Brain microvascular endothelial cell (primary cell): Measurements from ENCODE around the gene COLQ.

ENCODE experiments used
- DNase-seq: peaks from one replicate; pipeline ENCODE4 v3.0.0-alpha.2; 2020
- H3K27ac ChIP-seq: fragments of 250-450 bp; sonication (Bioruptor Pico); 2 replicates; pipeline ENCODE4 v1.5.1; 2020; ENCODE audit warnings: mild to moderate bottlenecking, moderate library complexity
- H3K27me3 ChIP-seq: fragments of 250-450 bp; sonication (Bioruptor Pico); replicated peaks from 2 replicates; pipeline ENCODE4 v1.5.1; 2020; ENCODE audit warnings: mild to moderate bottlenecking
- H3K36me3 ChIP-seq: fragments of 250-450 bp; sonication (Bioruptor Pico); replicated peaks from 2 replicates; pipeline ENCODE4 v1.5.1; 2020; ENCODE audit warnings: mild to moderate bottlenecking
- H3K4me3 ChIP-seq: 2 replicates; pipeline ENCODE4 v1.5.1; 2011; ENCODE audit warnings: low read depth, mild to moderate bottlenecking, control low read depth, low read length, moderate library complexity
- CTCF ChIP-seq: IDR thresholded peaks from 2 replicates; pipeline ENCODE4 v1.5.1; 2011; ENCODE audit warnings: low read depth, mild to moderate bottlenecking, moderate library complexity, low read length, control low read depth, inconsistent platforms; ENCODE audit errors: missing control alignments
- in situ Hi-C: cut with HindIII; loops from 2 replicates; pipeline ENCODE4 v1.10.0; 2017; ENCODE audit warnings: low sequenced_read_pairs, low pct_ligation_motif_present

The COLQ gene

GRCh38 chr3:15502616-15503015 lies 18.9 kb downstream of the COLQ start:
- H3K36me3 ChIP-seq = no peaks in the 10 kb centered on the region
- TF ChIP-seq CTCF = no peak
- H3K27ac ChIP-seq = no peak overlapping the region
- no peak overlapping the region for H3K4me3 ChIP-seq
- H3K27me3 ChIP-seq = no peaks in the 10 kb centered on the region
- DNase-seq = no peak
- in situ Hi-C loops = no loop called here

- Histone ChIP-seq H3K27ac (no peak overlapping the region), H3K36me3 (no peaks in the 10 kb centered on the region), H3K27me3 (no peaks in the 10 kb centered on the region), H3K4me3 (no peak overlapping the region)
- in situ Hi-C loops = no loop called here
- no peak for TF ChIP-seq CTCF
- DNase-seq = no peak
Measured at GRCh38 chr3:15501126-15501525, 20.4 kb downstream of the COLQ start.

- DNase-seq = no peak
- H3K4me3 ChIP-seq = no peak overlapping the region
- in situ Hi-C loops = no loop called here
- H3K27me3 ChIP-seq = no peaks in the 10 kb centered on the region
- no peaks in the 10 kb centered on the region for H3K36me3 ChIP-seq
- no peak overlapping the region for H3K27ac ChIP-seq
- TF ChIP-seq CTCF = no peak
Measured at GRCh38 chr3:15500107-15500724, 21.3 kb downstream of the COLQ start.

GRCh38 chr3:15499536-15499935 lies 22.0 kb downstream of the COLQ start:
- Histone ChIP-seq H3K27ac (no peak overlapping the region), H3K4me3 (no peak overlapping the region), H3K27me3 (no peaks in the 10 kb centered on the region), H3K36me3 (no peaks in the 10 kb centered on the region)
- in situ Hi-C loops = no loop called here
- no peak for DNase-seq
- TF ChIP-seq CTCF = no peak

GRCh38 chr3:15498431-15499214 lies 22.9 kb downstream of the COLQ start:
- no peaks in the 10 kb centered on the region for H3K36me3 ChIP-seq
- H3K27ac ChIP-seq = no peak overlapping the region
- H3K4me3 ChIP-seq = no peak overlapping the region
- TF ChIP-seq CTCF = no peak
- DNase-seq = no peak
- no peaks in the 10 kb centered on the region for H3K27me3 ChIP-seq
- in situ Hi-C loops = no loop called here
